ENCODE results near the gene ACP3.

DNA sequence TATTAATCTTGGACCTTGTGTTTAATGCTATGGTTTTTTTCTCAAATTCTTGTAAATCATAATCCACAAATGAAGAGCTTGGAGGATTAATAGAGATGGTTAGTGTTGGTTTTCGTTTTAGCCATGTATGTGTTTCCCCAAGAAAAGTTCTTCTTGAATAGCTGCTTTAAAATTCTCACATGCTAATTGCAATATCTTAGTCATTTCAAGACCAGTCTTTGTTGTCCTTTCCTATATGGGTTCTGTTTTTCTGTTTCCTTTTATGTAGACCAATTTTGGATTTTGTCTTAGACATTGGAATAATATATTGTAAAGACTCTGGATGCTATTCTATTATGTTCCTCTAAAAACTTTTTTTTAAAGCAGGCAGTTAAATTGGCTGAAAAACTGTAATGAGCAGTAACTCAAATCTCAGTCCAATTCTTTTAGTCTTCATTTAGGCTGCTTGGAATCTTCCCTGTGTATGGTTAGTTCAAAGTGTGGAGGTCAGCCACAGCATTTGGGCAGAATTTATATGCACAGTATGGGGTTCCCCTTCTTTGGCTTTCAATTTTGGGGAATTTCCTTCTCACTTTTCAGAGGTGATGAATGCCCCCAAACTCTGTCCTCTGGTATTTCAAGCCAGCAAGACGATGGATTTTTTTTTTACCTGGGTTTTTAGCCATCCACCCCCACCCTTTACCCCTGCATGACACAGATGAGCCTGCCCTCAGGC, 61.0 kb downstream of the ACP3 start:
- TF ChIP-seq POLR2A (IDR thresholded peaks at IDR 0.05; ENCODE audit: low read depth, low read length): no peak
- no peak for TF ChIP-seq RFX5 (IDR thresholded peaks at IDR 0.05; ENCODE audit: low read depth, low read length)
- TF ChIP-seq, protein P1, sequence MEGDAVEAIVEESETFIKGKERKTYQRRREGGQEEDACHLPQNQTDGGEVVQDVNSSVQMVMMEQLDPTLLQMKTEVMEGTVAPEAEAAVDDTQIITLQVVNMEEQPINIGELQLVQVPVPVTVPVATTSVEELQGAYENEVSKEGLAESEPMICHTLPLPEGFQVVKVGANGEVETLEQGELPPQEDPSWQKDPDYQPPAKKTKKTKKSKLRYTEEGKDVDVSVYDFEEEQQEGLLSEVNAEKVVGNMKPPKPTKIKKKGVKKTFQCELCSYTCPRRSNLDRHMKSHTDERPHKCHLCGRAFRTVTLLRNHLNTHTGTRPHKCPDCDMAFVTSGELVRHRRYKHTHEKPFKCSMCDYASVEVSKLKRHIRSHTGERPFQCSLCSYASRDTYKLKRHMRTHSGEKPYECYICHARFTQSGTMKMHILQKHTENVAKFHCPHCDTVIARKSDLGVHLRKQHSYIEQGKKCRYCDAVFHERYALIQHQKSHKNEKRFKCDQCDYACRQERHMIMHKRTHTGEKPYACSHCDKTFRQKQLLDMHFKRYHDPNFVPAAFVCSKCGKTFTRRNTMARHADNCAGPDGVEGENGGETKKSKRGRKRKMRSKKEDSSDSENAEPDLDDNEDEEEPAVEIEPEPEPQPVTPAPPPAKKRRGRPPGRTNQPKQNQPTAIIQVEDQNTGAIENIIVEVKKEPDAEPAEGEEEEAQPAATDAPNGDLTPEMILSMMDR (conservative IDR thresholded peaks at IDR 0.05; ENCODE audit: low read depth, low read length): no peak
- TF ChIP-seq RAD21 (IDR thresholded peaks at IDR 0.05; ENCODE audit: low read length): no peak
- TF ChIP-seq, protein P2, sequence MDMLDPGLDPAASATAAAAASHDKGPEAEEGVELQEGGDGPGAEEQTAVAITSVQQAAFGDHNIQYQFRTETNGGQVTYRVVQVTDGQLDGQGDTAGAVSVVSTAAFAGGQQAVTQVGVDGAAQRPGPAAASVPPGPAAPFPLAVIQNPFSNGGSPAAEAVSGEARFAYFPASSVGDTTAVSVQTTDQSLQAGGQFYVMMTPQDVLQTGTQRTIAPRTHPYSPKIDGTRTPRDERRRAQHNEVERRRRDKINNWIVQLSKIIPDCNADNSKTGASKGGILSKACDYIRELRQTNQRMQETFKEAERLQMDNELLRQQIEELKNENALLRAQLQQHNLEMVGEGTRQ (IDR thresholded peaks at IDR 0.05; ENCODE audit: low read depth, low read length): no peak
- TF ChIP-seq RCOR1 (IDR thresholded peaks at IDR 0.05; ENCODE audit: insufficient replicate concordance, low read length): no peak
- no peak for TF ChIP-seq MAZ (IDR thresholded peaks at IDR 0.05; ENCODE audit: borderline replicate concordance, low read depth, low read length)
- TF ChIP-seq CEBPB (IDR thresholded peaks at IDR 0.05; ENCODE audit: low read depth, low read length): no peak
- TF ChIP-seq FOS (IDR thresholded peaks at IDR 0.05; ENCODE audit: low read depth, low read length): no peak
- no peak for TF ChIP-seq SMC3 (IDR thresholded peaks at IDR 0.05; ENCODE audit: low read depth, low read length)
- TF ChIP-seq BHLHE40 (IDR thresholded peaks at IDR 0.05; ENCODE audit: low read depth, low read length): no peak
- TF ChIP-seq, protein P3, sequence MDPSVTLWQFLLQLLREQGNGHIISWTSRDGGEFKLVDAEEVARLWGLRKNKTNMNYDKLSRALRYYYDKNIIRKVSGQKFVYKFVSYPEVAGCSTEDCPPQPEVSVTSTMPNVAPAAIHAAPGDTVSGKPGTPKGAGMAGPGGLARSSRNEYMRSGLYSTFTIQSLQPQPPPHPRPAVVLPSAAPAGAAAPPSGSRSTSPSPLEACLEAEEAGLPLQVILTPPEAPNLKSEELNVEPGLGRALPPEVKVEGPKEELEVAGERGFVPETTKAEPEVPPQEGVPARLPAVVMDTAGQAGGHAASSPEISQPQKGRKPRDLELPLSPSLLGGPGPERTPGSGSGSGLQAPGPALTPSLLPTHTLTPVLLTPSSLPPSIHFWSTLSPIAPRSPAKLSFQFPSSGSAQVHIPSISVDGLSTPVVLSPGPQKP (IDR thresholded peaks at IDR 0.05; ENCODE audit: borderline replicate concordance, low read depth, low read length): no peak
- no peak for TF ChIP-seq CHD1 (IDR thresholded peaks at IDR 0.05; ENCODE audit: low read depth, low read length)
- TF ChIP-seq MXI1 (IDR thresholded peaks at IDR 0.05; ENCODE audit: borderline replicate concordance, low read depth, low read length): no peak
